GM13977 (cell line): ENCODE data around the gene TEX2.
"Not testable (repeated sequence)": the region's sequence is repeated elsewhere in the genome, so short reads cannot be mapped to it uniquely, and the experiment has no call there.

Experiments used
- DNase-seq: peaks from one replicate; pipeline ENCODE4 v3.0.0; 2012; ENCODE audit warnings: low spot score
- CTCF ChIP-seq: IDR thresholded peaks from 2 replicates; pipeline ENCODE4 v1.5.1; 2012; ENCODE audit warnings: mild to moderate bottlenecking, control low read depth; ENCODE audit not compliant: insufficient read depth; ENCODE audit errors: extremely low read depth, missing control alignments
- in situ Hi-C: fragments of 300-500 bp; cut with MboI; formaldehyde crosslinking; loops from one replicate; pipeline ENCODE4 v1.12.0; 2022; ENCODE audit warnings: low sequenced_read_pairs, low pct_unique_long_range_greater_than_20kb, mixed read lengths, inconsistent platforms; ENCODE audit not compliant: unreplicated experiment

Gene TEX2

GRCh38 chr17:64223283-64223682 lies 39.8 kb downstream of the TEX2 start:
- in situ Hi-C loops = no loop called here
- no peak for DNase-seq
- TF ChIP-seq CTCF = no peak

GRCh38 chr17:64221679-64222078 lies 41.4 kb downstream of the TEX2 start:
- no peak for DNase-seq
- in situ Hi-C loops = no loop called here
- TF ChIP-seq CTCF = no peak

- in situ Hi-C loops = not testable (repeated sequence)
These were observed 42.5 kb downstream of the TEX2 start for GRCh38 chr17:64220604-64221003.

GRCh38 chr17:64219571-64219970 lies 43.5 kb downstream of the TEX2 start:
- no peak for DNase-seq
- TF ChIP-seq CTCF = no peak
- in situ Hi-C loops = no loop called here

More at GRCh38 chr17:64220604-64221003, 42.5 kb downstream of the TEX2 start:
- DNase-seq = not testable (repeated sequence)

- in situ Hi-C loops = no loop called here
- TF ChIP-seq CTCF = no peak
- DNase-seq = peak; percentile 50
These were observed 45.0 kb downstream of the TEX2 start for GRCh38 chr17:64218066-64218465.

GRCh38 chr17:64217249-64217691 lies 45.8 kb downstream of the TEX2 start:
- in situ Hi-C loops = no loop called here
- DNase-seq = no peak
- no peak for TF ChIP-seq CTCF

- peak; percentile 48 for DNase-seq
- in situ Hi-C loops = no loop called here
These were observed 46.5 kb downstream of the TEX2 start for GRCh38 chr17:64216338-64217248.

More at GRCh38 chr17:64216338-64217248, 46.5 kb downstream of the TEX2 start:
- TF ChIP-seq CTCF = peak; percentile 52
